Testis (tissue), 2 donors: Measurements from ENCODE around the gene ELMO1.

ENCODE experiments used
- POLR2A ChIP-seq: fragments of 450-650 bp; IDR thresholded peaks from one replicate; pipeline ENCODE4 v1.6.1; 2017; ENCODE audit warnings: antibody characterized with exemption, mild to moderate bottlenecking, moderate library complexity
- TF ChIP-seq, protein P1 (sequence below), 3 experiments: fragments of 450-650 bp in 2 of 3; fragments of 200-600 bp in 1 of 3; sonication (generic) in 1 of 3; IDR thresholded peaks; one replicate each; pipeline ENCODE4 v1.5.1; 2016 to 2019; ENCODE audit warnings: antibody characterized with exemption in 3 of 3, mild to moderate bottlenecking in 2 of 3, moderate library complexity in 1 of 3

DNA sequence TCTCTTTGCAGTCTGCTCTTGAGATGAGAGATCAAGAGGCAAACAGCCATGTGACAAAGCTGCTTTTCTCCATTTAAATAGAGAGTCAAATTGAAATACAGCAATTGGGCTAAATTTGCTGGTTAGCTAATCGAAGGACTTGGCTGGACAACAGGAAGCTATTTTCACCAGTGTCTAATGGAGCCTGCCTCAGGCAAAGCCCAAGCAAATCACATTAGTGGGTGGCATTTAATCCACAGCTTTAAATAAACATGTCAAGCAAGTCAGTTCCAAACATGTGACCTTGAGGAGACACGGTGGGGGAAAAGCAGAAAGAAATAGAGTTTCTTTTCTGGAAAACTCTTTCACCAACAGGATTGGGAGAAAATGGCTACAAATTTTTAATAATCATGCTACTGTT lies 543.9 kb downstream of the ELMO1 start:
- TF ChIP-seq, protein P1, sequence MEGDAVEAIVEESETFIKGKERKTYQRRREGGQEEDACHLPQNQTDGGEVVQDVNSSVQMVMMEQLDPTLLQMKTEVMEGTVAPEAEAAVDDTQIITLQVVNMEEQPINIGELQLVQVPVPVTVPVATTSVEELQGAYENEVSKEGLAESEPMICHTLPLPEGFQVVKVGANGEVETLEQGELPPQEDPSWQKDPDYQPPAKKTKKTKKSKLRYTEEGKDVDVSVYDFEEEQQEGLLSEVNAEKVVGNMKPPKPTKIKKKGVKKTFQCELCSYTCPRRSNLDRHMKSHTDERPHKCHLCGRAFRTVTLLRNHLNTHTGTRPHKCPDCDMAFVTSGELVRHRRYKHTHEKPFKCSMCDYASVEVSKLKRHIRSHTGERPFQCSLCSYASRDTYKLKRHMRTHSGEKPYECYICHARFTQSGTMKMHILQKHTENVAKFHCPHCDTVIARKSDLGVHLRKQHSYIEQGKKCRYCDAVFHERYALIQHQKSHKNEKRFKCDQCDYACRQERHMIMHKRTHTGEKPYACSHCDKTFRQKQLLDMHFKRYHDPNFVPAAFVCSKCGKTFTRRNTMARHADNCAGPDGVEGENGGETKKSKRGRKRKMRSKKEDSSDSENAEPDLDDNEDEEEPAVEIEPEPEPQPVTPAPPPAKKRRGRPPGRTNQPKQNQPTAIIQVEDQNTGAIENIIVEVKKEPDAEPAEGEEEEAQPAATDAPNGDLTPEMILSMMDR (IDR thresholded peaks at IDR 0.05) = no peak
- TF ChIP-seq POLR2A = no peak
